Right forelimb (tissue), 1 donor: ENCODE results near the gene GPSM1.
A peak's percentile ranks its signal among the peaks of the same experiment; 100 is the strongest.
"Not testable (repeated sequence)": the region's sequence is repeated elsewhere in the genome, so short reads cannot be mapped to it uniquely, and the experiment has no call there.

ENCODE experiments used
- DNase-seq: peaks from one replicate; pipeline ENCODE4 v3.0.0-alpha.2; 2018

Gene GPSM1

GRCh38 chr9:136347472-136348256 is 20.3 kb downstream of the GPSM1 start:
- DNase-seq, result no peak

GRCh38 chr9:136348691-136349090 is 21.4 kb downstream of the GPSM1 start:
- DNase-seq, result no peak

GRCh38 chr9:136349546-136349945 is 22.2 kb downstream of the GPSM1 start:
- no peak for DNase-seq

GRCh38 chr9:136351252-136351800 is 24.0 kb downstream of the GPSM1 start:
- no peak for DNase-seq

GRCh38 chr9:136351868-136352267 is 24.5 kb downstream of the GPSM1 start:
- not testable (repeated sequence) for DNase-seq

GRCh38 chr9:136352682-136353081 is 25.3 kb downstream of the GPSM1 start:
- no peak for DNase-seq

- no peak for DNase-seq
Measured at GRCh38 chr9:136353088-136353487, 25.7 kb downstream of the GPSM1 start.

- no peak for DNase-seq
Measured at GRCh38 chr9:136353757-136354488, 26.6 kb downstream of the GPSM1 start.

- no peak for DNase-seq
Measured at GRCh38 chr9:136354592-136355085, 27.3 kb downstream of the GPSM1 start.

GRCh38 chr9:136355616-136356557 is 28.5 kb downstream of the GPSM1 start:
- no peak for DNase-seq

GRCh38 chr9:136357202-136357725 is 29.9 kb downstream of the GPSM1 start:
- DNase-seq, result peak; percentile 72

GRCh38 chr9:136358016-136358415 is 30.7 kb downstream of the GPSM1 start:
- no peak for DNase-seq

- DNase-seq, result no peak
Measured at GRCh38 chr9:136358888-136359287, 31.5 kb downstream of the GPSM1 start.

- no peak for DNase-seq
Measured at GRCh38 chr9:136359774-136360718, 32.7 kb downstream of the GPSM1 start.

GRCh38 chr9:136361047-136361753 is 33.9 kb downstream of the GPSM1 start:
- no peak for DNase-seq

- no peak for DNase-seq
Measured at GRCh38 chr9:136361754-136362449, 34.6 kb downstream of the GPSM1 start.

GRCh38 chr9:136362450-136362784 is 35.1 kb downstream of the GPSM1 start:
- DNase-seq, result no peak

- peak; percentile 96 for DNase-seq
Measured at GRCh38 chr9:136363106-136363948, 36.0 kb downstream of the GPSM1 start, which contains the start of gene DNLZ. DNLZ (minus strand) TSS chr9:136363744; CDS start chr9:136363714, 30 bp downstream.
